MV-4-11 (cell line): ENCODE measurements around the gene CRISPLD2.
"Not testable (repeated sequence)": the region's sequence is repeated elsewhere in the genome, so short reads cannot be mapped to it uniquely, and the experiment has no call there.

ENCODE experiments used
- DNase-seq: peaks from one replicate; lab custom pipeline; 2025; lab: John Stamatoyannopoulos, UW

CRISPLD2 gene

DNA sequence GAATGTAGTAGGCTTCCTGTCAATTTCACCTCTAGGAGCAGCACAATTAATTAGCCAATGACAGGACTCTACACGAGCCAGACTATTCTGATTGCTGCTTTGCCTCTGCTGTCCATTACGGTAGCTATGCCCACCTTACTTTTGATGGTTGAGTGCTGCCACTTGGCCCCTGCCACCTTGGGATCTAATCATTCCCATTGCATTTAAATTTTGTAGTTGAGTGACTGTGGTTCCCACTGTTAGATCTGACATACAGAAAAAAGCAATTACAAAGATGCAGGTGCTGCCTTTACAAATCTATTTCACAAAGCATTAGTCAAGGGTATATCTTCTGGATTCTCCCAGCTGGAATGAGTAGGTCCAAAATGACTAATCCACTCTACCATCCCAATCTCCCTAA is 39.9 kb downstream of the CRISPLD2 start:
- no peak for DNase-seq

DNA sequence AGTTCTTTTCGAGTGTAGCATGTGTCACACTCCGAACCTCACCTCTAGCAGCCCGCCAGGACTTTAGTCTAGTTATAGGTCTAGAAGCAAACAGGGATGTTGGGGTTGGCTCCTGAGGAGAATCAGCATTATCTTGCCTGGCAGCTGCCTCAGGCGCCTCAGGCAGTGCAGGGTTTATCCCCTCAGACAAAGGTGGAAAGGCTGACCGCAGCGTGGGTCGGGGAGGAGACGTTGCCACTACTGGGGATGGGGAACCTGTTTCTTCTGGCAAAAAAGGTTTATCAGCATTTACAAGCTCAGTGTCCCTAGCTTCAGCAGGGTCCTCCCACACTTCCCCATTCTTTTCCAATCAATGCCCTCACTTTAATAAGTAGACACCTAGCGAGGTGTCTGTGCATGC is 40.6 kb downstream of the CRISPLD2 start:
- no peak for DNase-seq

GRCh38 chr16:84861671-84862070 is 41.9 kb downstream of the CRISPLD2 start:
- DNase-seq = no peak

DNA sequence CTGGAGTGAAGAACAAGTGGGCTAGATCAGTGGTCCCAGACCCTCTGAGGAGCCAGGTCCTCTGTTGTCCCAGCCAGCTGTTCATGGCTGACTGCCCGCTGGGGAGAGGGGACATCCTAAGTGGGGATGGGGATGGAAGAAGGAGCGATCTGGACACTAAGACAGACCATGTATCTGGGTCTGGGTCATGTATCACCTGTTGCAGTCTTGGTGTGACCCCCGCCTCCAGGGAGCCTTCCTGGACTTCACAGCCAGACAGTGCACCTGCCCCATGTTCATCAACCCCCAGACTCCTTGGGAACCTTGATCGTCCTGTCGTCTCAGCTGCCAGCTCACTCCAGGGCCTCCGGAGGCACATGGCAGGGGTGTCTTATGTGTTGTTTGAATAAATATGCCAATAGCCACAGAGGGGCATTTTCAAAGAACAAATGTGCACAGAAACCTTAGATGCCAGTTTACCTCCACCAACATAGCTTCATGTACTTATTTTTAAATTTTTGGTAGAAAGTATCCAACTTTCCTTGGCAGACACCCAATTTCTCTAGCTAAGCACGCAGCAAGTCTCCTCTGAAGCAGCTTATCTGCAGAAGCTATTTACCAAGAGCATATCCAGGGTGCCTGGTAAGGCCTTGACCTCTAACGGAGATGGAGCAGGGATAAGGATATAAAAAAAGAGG is 43.2 kb downstream of the CRISPLD2 start:
- no peak for DNase-seq

GRCh38 chr16:84863481-84863814 is 43.7 kb downstream of the CRISPLD2 start:
- DNase-seq = no peak

GRCh38 chr16:84864326-84864955 is 44.7 kb downstream of the CRISPLD2 start:
- no peak for DNase-seq

DNA sequence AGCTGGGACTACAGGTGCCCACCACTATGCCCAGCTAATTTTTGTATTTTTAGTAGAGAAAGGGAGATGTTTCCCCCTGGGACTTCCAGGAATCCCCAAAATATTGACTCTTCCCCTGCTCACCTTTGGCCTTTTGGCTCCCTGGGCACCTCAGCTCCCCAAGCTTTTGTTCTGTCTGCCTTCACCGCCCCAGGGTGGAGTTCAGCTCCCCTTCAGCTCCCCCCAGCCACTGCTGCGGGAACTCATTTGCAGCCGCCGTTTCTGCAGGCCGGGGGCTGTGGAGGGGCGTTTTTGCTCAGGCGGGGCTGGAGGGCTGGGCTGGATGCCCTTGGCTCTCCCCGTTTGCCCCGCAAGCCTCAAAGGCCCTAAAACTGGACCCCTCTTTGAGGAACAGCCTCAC is 47.9 kb downstream of the CRISPLD2 start:
- DNase-seq = no peak

- no peak for DNase-seq
These were observed 48.5 kb downstream of the CRISPLD2 start for GRCh38 chr16:84868328-84868727.

DNA sequence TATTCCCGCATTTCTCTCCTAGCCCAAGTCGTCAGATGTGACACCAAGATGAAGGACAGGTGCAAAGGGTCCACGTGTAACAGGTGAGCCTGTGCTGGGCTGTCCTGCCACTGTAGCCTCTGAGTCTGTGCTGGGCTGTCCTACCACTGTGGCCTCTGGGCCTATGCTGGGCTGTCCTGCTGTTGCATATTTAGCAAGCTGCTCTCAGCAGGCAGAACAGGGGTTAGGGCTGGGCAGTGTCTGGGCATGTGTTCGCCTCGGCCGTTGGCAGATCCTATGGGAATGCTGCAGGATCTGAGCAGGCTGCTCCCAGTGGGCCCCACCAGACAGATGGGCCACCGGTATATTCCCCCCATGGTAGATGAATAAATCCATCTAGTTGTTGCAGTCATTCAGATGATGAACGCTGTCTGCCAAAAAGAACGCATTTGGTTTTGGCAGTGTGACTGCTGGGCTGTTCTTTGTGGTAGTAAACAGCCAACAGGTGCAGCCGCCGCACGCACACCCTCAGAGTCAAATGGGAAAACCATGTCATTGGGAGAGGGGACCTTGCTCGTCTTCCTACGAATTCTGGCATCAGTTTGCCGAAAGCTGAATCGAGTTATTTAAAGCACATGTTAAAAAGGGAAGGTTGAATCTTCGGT is 49.2 kb downstream of the CRISPLD2 start:
- DNase-seq = no peak

GRCh38 chr16:84869473-84869845 is 49.7 kb downstream of the CRISPLD2 start:
- DNase-seq = no peak

- DNase-seq = not testable (repeated sequence)
These were observed 53.2 kb downstream of the CRISPLD2 start for GRCh38 chr16:84872971-84873370.

GRCh38 chr16:84874004-84874435 is 54.2 kb downstream of the CRISPLD2 start:
- no peak for DNase-seq

DNA sequence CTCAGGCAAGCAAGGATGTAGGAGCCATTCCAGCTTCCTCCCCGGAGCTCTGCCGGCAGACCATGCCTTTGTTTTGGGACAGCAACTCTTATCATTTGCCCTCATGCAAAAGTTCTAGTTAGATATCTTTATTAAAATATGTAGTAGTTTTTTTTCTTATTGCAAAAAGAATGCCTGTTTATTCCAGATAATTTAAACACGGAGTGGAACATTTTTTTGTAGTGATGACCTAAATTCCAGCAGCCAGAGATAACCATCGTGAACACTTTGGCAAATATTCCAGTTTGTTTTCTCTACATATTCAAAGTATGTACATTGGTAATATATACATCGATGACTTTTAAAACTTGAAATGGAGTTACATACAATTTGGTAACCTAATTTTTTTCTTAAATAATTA is 54.8 kb downstream of the CRISPLD2 start:
- no peak for DNase-seq

DNA sequence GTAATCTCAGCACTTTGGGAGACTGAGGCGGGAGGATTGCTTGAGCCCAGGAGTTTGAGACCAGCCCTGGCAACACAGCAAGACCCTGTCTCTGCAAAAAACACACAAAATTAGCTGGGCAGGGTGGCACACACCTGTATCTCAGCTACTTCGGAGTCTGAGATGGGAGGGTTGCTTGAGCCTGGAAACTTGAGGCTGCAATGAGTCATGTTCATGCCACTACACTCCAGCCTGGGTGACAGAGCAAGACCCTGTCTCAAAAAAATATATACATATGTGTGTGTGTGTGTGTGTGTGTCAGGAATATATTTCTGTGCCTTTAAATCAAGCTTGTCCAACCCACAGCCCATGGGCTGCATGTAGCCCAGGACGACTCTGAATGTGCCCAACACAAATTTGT is 55.2 kb downstream of the CRISPLD2 start:
- DNase-seq = no peak

GRCh38 chr16:84875846-84876245 is 56.1 kb downstream of the CRISPLD2 start:
- DNase-seq = no peak

DNA sequence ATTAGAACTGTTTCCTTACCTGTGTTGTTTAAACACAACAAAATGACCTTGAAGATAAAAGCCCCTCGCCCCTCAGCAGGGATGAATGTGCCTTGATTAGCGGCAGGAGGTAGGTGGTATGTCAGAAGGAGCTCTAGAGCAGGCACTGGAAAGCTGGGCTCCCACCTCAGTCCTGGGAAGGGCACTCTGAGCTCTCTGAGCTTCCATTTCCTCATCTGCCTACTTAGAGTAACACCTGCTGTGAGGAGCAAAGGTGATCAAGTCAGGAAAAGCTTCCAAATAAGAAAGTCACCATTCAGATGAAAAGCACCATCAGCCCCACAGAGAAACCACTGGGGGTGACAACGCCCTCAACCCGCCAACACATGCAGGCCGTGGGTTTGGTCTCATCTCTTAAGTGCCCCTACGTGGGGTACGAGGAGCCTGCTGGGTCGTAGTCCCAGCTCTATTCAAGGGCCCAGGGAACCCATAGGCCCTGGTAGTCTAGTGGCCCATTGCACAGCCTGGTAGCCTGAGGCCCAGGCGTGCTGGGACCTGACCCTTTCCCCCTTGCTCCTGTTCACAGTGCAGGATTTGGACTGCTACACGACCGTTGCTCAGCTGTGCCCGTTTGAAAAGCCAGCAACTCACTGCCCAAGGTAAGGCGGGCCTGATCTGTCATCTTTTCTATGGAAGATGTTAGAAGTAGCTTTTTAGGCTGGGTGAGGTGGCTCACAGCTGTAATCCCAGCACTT is 57.3 kb downstream of the CRISPLD2 start:
- DNase-seq = no peak

DNA sequence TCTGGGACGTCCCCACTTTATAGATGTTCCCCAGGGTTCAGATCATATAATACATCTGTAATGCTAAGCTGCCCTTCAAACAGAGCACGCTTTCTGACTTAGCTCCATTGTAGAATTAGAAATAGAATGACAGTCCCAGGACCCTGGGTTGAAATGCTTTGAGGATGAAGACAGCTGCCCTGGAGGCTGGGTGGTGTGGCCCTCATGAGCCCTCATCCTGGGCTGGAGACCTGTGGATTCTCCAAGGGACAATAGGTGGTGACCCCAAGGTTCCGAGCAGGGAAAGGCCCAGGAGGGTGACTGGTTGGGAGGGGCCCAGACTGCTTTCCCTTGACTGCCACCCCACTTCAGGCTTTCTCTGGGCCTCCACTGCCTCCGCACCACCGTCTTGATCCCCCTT is 59.0 kb downstream of the CRISPLD2 start:
- no peak for DNase-seq

GRCh38 chr16:84879569-84880487 is 60.0 kb downstream of the CRISPLD2 start:
- no peak for DNase-seq

- no peak for DNase-seq
These were observed 62.1 kb downstream of the CRISPLD2 start for GRCh38 chr16:84881702-84882521.

- no peak for DNase-seq
These were observed 63.5 kb downstream of the CRISPLD2 start for GRCh38 chr16:84883301-84883700.

DNA sequence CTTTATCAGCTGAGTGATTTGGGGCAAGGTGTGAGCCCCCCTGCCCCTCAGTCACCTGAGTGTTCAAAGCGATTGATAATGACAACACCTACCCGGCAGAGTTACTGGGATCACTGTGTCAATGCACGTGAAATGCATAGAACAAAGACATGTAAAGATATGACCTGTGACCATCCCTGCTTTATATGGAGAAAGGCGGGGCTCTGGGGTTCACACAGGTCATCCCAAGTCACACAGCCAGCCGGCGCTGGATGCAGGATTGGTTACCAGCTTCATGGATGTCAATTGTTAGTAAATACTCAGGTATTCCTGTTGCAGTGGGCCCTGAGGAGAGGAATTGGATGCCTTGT is 64.4 kb downstream of the CRISPLD2 start:
- DNase-seq = no peak
